Right lobe of liver (tissue), 6 donors: Measurements from ENCODE around the gene KRT17. TPM values are rescaled to one million over a fixed set of nuclear protein-coding genes. Genes with fewer than 3 reads are reported as not detected.
"Not testable (repeated sequence)": the region's sequence is repeated elsewhere in the genome, so short reads cannot be mapped to it uniquely, and the experiment has no call there.

ENCODE experiments used
- ATAC-seq, 4 donors: fragments of 200-7000 bp; cut with Tn5 transposase; one replicate each; pipeline ENCODE4 v1.9.1; 2020; ENCODE audit warnings: mild to moderate bottlenecking in 4 of 4, moderate library complexity in 4 of 4
- DNase-seq, 3 donors: peaks; one replicate each; pipeline ENCODE4 v3.0.0-alpha.2; 2020
- H3K27ac ChIP-seq, 3 donors: fragments of 200-600 bp; one replicate each; pipeline ENCODE4 v1.8.0; 2022
- H3K27me3 ChIP-seq, 2 donors: fragments of 200-600 bp; one replicate each; pipeline ENCODE4 v1.8.0; 2022
- H3K36me3 ChIP-seq, 4 donors: fragments of 200-600 bp; sonication (generic) in 1 of 4; one replicate each; pipeline versions ENCODE4 v1.5.1 to v1.8.0; 2017 to 2022; ENCODE audit warnings: control low read depth in 1 of 4
- H3K4me1 ChIP-seq, 4 donors: fragments of 200-600 bp; sonication (generic) in 1 of 4; one replicate each; pipeline versions ENCODE4 v1.5.1 to v1.8.0; 2017 to 2022; ENCODE audit warnings: control low read depth in 1 of 4
- H3K4me3 ChIP-seq, 3 donors: fragments of 200-600 bp; one replicate each; pipeline ENCODE4 v1.8.0; 2022
- H3K9me3 ChIP-seq, 4 donors: fragments of 200-600 bp; sonication (generic) in 1 of 4; one replicate each; pipeline versions ENCODE4 v1.5.1 to v1.8.0; 2017 to 2022; ENCODE audit warnings: control low read depth in 1 of 4
- CTCF ChIP-seq, 4 donors: fragments of 200-600 bp in 3 of 4; fragments of 450-650 bp in 1 of 4; IDR thresholded peaks; one replicate each; pipeline versions ENCODE4 v1.5.1 to v1.8.0; 2016 to 2022; ENCODE audit warnings: antibody characterized with exemption in 4 of 4, mild to moderate bottlenecking in 2 of 4
- POLR2A ChIP-seq: fragments of 450-650 bp; IDR thresholded peaks from one replicate; pipeline ENCODE4 v1.6.1; 2017; ENCODE audit warnings: antibody characterized with exemption, mild to moderate bottlenecking
- WGBS: methylation state at CpG from one replicate; pipeline ENCODE4 v1.1.6; 2018; ENCODE audit warnings: low coverage, low lambda C conversion rate; ENCODE audit not compliant: insufficient coverage; ENCODE audit errors: missing lambda C conversion rate; 5-methylcytosine and 5-hydroxymethylcytosine counted together
- intact Hi-C, 2 donors: fragments of 100-400 bp; cut with DNase I; formaldehyde crosslinking; loops; one replicate each; pipeline versions ENCODE4 v1.11.2 to v1.14.1; 2022
- total RNA-seq, 6 experiments: library from RNA; depleted of rRNA in 2 of 6; stranded (reverse); fragments of >200 nt in 2 of 6; fragmentation: NEBNext Ultra II Directional in 3 of 6; extraction: Animal tissue kit (Norgen Biotek cat#: 25700) in 3 of 6; gene quantifications; one replicate each; pipeline versions ENCODE4 v1.1.0 to v1.2.4, GENCODE V29; 2016 to 2023
- donor health status: DM: no; HTN: yes; CAD: no.
- donor health status: DM: no; HTN: no; CAD: no.
- donor health status: DM: no; HTN: no; CAD: no.
- donor health status: DM: no; HTN: yes; CAD: no.
- donor health status: DM: no; HTN: yes; CAD: no.

The KRT17 gene
- total RNA-seq, 6 experiments from 2014 or later = not detected

GRCh38 chr17:41618341-41619035, 5.9 kb downstream of the KRT17 start:
- peak in 1 of 3 donors; percentile 31 for DNase-seq
- intact Hi-C loops = no loop called here
- H3K4me1 ChIP-seq = no peaks in the 10 kb centered on the region

DNA sequence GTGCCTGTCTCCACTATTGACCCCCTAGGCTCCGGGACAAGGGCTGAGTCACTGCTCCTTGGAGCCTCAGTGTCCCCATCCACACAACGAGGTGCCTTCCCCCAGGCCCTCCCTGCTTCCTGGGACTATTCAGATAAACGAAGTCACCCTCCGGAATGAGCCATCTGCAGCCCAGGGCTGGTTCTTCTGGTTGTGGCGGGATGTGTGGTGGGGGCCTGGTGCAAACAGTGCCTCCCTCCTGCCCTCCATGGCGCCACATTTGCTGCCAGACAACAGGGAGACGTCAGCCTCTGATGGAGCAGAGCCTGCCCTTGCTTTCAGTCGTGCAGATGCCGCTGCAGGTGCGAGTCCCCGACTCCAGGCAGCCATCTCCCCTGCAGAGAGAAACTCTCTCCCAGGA, 6.7 kb downstream of the KRT17 start:
- TF ChIP-seq POLR2A (no peak), CTCF (IDR thresholded peaks at IDR 0.05) (no peak)
- Histone ChIP-seq H3K9me3 (no peaks in the 10 kb centered on the region), H3K4me1 (no peaks in the 10 kb centered on the region), H3K4me3 (no peak overlapping the region), H3K36me3 (no peaks in the 10 kb centered on the region), H3K27me3 (no peaks in the 10 kb centered on the region), H3K27ac (no peak overlapping the region)
- ATAC-seq = no peak
- DNase-seq = peak in 1 of 3 donors; percentile 20
- intact Hi-C loops = no loop called here
- no CpG with 5 or more reads among the region's 11 CpGs for WGBS

More at GRCh38 chr17:41618341-41619035, 5.9 kb downstream of the KRT17 start:
- Histone ChIP-seq H3K27ac (no peak overlapping the region), H3K27me3 (no peaks in the 10 kb centered on the region), H3K4me3 (no peak overlapping the region), H3K9me3 (no peaks in the 10 kb centered on the region), H3K36me3 (no peaks in the 10 kb centered on the region)
- ATAC-seq = peak in 1 of 4 donors; percentile 14
- 43% methylated on average over 3 of the region's 13 CpGs for WGBS
- TF ChIP-seq POLR2A (no peak), CTCF (IDR thresholded peaks at IDR 0.05) (no peak)

DNA sequence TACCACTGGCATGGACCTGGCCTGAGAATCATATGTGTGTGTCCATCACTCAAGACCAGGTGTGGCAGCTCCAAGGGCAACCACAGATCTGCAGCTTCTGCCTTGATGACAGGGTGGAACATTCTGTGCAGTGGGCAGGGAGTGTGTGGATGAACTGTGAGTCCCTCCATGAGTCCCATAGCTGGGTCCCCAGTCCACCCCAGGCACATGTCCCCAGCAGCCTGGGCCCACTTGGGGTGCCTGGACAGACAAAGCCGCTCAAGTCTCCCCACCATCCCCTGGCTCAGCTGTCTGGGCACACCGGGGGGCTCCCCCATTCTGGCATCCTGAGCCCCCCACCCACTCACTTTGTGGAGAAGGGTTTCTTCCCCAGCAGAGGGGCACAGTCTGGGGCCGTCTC, 7.2 kb downstream of the KRT17 start:
- H3K4me1 ChIP-seq = no peaks in the 10 kb centered on the region
- DNase-seq (no peak), ATAC-seq (no peak)
- no peaks in the 10 kb centered on the region for H3K36me3 ChIP-seq
- no peaks in the 10 kb centered on the region for H3K27me3 ChIP-seq
- TF ChIP-seq CTCF (IDR thresholded peaks at IDR 0.05) (no peak), POLR2A (no peak)
- H3K27ac ChIP-seq = no peak overlapping the region
- WGBS = no CpG with 5 or more reads among the region's 3 CpGs
- H3K4me3 ChIP-seq = no peak overlapping the region
- intact Hi-C loops = no loop called here
- H3K9me3 ChIP-seq = no peaks in the 10 kb centered on the region

DNA sequence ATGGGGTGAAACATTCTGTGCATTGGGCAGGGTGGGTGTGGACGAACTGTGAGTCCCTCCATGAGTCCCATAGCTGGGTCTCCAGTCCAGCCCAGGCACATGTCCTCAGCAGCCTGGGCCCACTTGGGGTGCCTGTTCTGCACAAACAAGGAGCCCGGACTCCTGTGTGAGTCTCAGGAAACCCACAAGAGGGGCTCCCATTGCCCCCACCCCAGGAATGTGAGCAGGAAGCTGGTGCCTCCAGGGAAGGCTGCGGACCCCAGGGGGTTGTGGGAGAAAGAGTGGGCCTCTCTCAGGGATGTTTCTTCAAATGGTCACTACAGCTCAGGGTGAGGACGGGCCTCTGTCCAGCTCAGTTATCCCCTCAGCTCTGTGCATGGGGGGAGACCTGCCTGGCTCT, 7.9 kb downstream of the KRT17 start:
- intact Hi-C loops, H3K4me3 ChIP-seq, ATAC-seq, H3K9me3 ChIP-seq, H3K27me3 ChIP-seq, H3K36me3 ChIP-seq, H3K4me1 ChIP-seq, H3K27ac ChIP-seq: not testable (repeated sequence)
- peak in 1 of 3 donors; percentile 16 for DNase-seq
- no CpG with 5 or more reads among the region's 4 CpGs for WGBS

DNA sequence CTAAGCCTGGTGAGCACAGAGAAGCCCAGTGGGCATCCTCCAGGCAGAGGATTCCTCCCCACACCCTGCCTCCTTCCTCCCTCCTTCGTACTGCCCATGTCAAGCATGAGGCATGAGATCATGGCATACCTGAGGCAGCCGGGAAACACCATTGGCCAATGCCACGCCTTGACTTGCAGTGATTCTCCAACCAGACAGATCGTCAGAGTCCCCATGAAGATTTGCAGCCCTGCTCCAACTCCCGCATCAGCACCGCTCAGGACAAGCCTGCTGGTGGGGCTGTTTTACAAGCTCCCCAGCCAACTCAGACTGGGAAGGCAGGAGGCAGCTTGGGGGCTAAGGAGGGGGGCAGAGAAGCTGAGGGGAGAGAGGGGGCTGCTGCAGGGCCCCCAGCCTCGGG, 8.9 kb downstream of the KRT17 start:
- ATAC-seq = no peak
- Histone ChIP-seq H3K36me3 (no peaks in the 10 kb centered on the region), H3K9me3 (no peaks in the 10 kb centered on the region), H3K27ac (no peak overlapping the region), H3K27me3 (no peaks in the 10 kb centered on the region), H3K4me3 (no peak overlapping the region), H3K4me1 (no peaks in the 10 kb centered on the region)
- intact Hi-C loops = no loop called here
- WGBS = 55% methylated on average over 4 of the region's 7 CpGs
- TF ChIP-seq CTCF (IDR thresholded peaks at IDR 0.05) (no peak), POLR2A (no peak)
- peak in 1 of 3 donors; percentile 47 for DNase-seq

DNA sequence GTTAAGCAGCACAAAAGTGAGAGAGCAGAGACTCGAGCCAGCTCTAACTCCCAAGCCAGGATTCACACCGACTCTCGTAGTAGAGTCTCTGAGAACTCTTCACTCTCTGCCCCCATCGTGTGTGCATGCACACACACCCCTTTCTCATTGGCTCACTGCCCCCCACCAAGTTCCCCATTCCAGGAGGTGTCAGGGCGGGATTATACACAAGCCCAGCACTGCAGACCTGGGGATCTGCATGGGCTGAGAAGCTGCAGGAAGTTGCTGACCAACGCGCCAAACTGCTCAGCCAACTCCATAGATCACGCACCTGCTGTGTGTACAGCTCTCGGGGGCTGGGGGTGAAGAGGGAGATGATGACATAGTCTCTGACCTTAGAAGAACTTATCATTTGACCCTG, 9.6 kb downstream of the KRT17 start:
- H3K4me3 ChIP-seq, H3K36me3 ChIP-seq, H3K27ac ChIP-seq, H3K4me1 ChIP-seq, intact Hi-C loops, H3K27me3 ChIP-seq, ATAC-seq, DNase-seq, H3K9me3 ChIP-seq: not testable (repeated sequence)
- 21% methylated on average over 8 of the region's 9 CpGs for WGBS
